ENCODE data around the gene WDR74. TPM values are rescaled to one million over a fixed set of nuclear protein-coding genes. Genes with fewer than 3 reads are reported as not detected.
A peak's percentile ranks its signal among the peaks of the same experiment; 100 is the strongest.

Gene WDR74
- total RNA-seq, 1 experiment from 2014 or later = 110 TPM

GRCh38 chr11:62856333-62856895, 17.0 kb upstream of the WDR74 start (continued):
- TF ChIP-seq, protein P1, sequence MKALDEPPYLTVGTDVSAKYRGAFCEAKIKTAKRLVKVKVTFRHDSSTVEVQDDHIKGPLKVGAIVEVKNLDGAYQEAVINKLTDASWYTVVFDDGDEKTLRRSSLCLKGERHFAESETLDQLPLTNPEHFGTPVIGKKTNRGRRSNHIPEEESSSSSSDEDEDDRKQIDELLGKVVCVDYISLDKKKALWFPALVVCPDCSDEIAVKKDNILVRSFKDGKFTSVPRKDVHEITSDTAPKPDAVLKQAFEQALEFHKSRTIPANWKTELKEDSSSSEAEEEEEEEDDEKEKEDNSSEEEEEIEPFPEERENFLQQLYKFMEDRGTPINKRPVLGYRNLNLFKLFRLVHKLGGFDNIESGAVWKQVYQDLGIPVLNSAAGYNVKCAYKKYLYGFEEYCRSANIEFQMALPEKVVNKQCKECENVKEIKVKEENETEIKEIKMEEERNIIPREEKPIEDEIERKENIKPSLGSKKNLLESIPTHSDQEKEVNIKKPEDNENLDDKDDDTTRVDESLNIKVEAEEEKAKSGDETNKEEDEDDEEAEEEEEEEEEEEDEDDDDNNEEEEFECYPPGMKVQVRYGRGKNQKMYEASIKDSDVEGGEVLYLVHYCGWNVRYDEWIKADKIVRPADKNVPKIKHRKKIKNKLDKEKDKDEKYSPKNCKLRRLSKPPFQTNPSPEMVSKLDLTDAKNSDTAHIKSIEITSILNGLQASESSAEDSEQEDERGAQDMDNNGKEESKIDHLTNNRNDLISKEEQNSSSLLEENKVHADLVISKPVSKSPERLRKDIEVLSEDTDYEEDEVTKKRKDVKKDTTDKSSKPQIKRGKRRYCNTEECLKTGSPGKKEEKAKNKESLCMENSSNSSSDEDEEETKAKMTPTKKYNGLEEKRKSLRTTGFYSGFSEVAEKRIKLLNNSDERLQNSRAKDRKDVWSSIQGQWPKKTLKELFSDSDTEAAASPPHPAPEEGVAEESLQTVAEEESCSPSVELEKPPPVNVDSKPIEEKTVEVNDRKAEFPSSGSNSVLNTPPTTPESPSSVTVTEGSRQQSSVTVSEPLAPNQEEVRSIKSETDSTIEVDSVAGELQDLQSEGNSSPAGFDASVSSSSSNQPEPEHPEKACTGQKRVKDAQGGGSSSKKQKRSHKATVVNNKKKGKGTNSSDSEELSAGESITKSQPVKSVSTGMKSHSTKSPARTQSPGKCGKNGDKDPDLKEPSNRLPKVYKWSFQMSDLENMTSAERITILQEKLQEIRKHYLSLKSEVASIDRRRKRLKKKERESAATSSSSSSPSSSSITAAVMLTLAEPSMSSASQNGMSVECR (CRISPR knock-in tag; IDR thresholded peaks at IDR 0.05; ENCODE audit: borderline replicate concordance) = peak; percentile 68; the same call in 1 of the 2 replicates

- H3K4me3 Mint-ChIP-seq = peak overlapping the region; percentile 99
- H3K4me1 Mint-ChIP-seq = peaks cover 60% of the 10 kb centered on the region
- peaks cover 57% of the 10 kb centered on the region for H3K36me3 Mint-ChIP-seq
- ChIA-PET CTCF (interaction anchor here (0.7 to 1.6 kb wide), 5 partner anchors 14 to 69 kb away, joined by 3 to 11 read pairs (median 4); partner anchors contain the start of genes STX5, TEX54 and TMEM179B), POLR2A (interaction anchor here (0.9 to 3.9 kb wide), 18 partner anchors 9 to 191 kb away, joined by 3 to 69 read pairs (median 5); partner anchors contain the start of genes C11orf98, CSKMT, LBHD1 and NXF1)
- peak; percentile 98 for DNase-seq (ENCODE audit: low spot score)
- peak; percentile 73 for ATAC-seq
- H3K9me3 Mint-ChIP-seq = no peaks in the 10 kb centered on the region
- H3K27me3 Mint-ChIP-seq (ENCODE audit: low read depth) = 0 out of 2 replicates have a peak, but pooled peaks cover 4% of the 10 kb centered on the region
- peak overlapping the region; percentile 99 for H3K27ac Mint-ChIP-seq
- TF ChIP-seq, protein P2, sequence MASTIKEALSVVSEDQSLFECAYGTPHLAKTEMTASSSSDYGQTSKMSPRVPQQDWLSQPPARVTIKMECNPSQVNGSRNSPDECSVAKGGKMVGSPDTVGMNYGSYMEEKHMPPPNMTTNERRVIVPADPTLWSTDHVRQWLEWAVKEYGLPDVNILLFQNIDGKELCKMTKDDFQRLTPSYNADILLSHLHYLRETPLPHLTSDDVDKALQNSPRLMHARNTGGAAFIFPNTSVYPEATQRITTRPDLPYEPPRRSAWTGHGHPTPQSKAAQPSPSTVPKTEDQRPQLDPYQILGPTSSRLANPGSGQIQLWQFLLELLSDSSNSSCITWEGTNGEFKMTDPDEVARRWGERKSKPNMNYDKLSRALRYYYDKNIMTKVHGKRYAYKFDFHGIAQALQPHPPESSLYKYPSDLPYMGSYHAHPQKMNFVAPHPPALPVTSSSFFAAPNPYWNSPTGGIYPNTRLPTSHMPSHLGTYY (CRISPR knock-in tag; IDR thresholded peaks at IDR 0.05) = peak; percentile 84; the same call in 1 of the 2 replicates
- no peak for TF ChIP-seq SOX15 (CRISPR knock-in tag; IDR thresholded peaks at IDR 0.05)
- peak; percentile 93 for TF ChIP-seq SP1 (CRISPR knock-in tag; conservative IDR thresholded peaks at IDR 0.05)
- peak; percentile 86; the same call in 1 of the 2 replicates for TF ChIP-seq TEAD1 (CRISPR knock-in tag; IDR thresholded peaks at IDR 0.05)
- no peak; the same call in 1 of the 2 replicates for TF ChIP-seq EMX1 (CRISPR knock-in tag; IDR thresholded peaks at IDR 0.05)
- TF ChIP-seq ATF1 (CRISPR knock-in tag; IDR thresholded peaks at IDR 0.05) = 0 out of 2 replicates have a peak, but pooled peaks have one; percentile 28
- no peak for TF ChIP-seq ZNF512 (CRISPR knock-in tag; IDR thresholded peaks at IDR 0.05; ENCODE audit: borderline replicate concordance)
- TF ChIP-seq PRDM15 (CRISPR knock-in tag; IDR thresholded peaks at IDR 0.05) = no peak
- TF ChIP-seq, protein P3, sequence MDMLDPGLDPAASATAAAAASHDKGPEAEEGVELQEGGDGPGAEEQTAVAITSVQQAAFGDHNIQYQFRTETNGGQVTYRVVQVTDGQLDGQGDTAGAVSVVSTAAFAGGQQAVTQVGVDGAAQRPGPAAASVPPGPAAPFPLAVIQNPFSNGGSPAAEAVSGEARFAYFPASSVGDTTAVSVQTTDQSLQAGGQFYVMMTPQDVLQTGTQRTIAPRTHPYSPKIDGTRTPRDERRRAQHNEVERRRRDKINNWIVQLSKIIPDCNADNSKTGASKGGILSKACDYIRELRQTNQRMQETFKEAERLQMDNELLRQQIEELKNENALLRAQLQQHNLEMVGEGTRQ (CRISPR knock-in tag; IDR thresholded peaks at IDR 0.05) = peak; percentile 44; the same call in 1 of the 2 replicates
- no peak; the same call in 1 of the 2 replicates for TF ChIP-seq ESRRA (CRISPR knock-in tag; IDR thresholded peaks at IDR 0.05; ENCODE audit: borderline replicate concordance)
- TF ChIP-seq ZBTB43 (CRISPR knock-in tag; IDR thresholded peaks at IDR 0.05) = peak; percentile 80
- TF ChIP-seq ZNF396 (CRISPR knock-in tag; IDR thresholded peaks at IDR 0.05; ENCODE audit: borderline replicate concordance) = no peak
- peak; percentile 4; the same call in 1 of the 2 replicates for TF ChIP-seq HMGA2 (CRISPR knock-in tag; IDR thresholded peaks at IDR 0.05)
- peak; percentile 88 for TF ChIP-seq NFE2L1 (CRISPR knock-in tag; IDR thresholded peaks at IDR 0.05)
- TF ChIP-seq FOXK1 (CRISPR knock-in tag; IDR thresholded peaks at IDR 0.05) = peak; percentile 67; the same call in 1 of the 2 replicates
- TF ChIP-seq NFATC4 (CRISPR knock-in tag; IDR thresholded peaks at IDR 0.05) = peak; percentile 89
- TF ChIP-seq, protein P4, sequence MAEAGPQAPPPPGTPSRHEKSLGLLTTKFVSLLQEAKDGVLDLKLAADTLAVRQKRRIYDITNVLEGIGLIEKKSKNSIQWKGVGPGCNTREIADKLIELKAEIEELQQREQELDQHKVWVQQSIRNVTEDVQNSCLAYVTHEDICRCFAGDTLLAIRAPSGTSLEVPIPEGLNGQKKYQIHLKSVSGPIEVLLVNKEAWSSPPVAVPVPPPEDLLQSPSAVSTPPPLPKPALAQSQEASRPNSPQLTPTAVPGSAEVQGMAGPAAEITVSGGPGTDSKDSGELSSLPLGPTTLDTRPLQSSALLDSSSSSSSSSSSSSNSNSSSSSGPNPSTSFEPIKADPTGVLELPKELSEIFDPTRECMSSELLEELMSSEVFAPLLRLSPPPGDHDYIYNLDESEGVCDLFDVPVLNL (CRISPR knock-in tag; IDR thresholded peaks at IDR 0.05; ENCODE audit: borderline replicate concordance, low read depth) = peak; percentile 87
- peak; percentile 71; the same call in 1 of the 2 replicates for TF ChIP-seq KAT7 (CRISPR knock-in tag; IDR thresholded peaks at IDR 0.05; ENCODE audit: borderline replicate concordance)
Observed at GRCh38 chr11:62855571-62856332, 16.4 kb upstream of the WDR74 start.

All from WTC11 (cell line).